ENCODE results near the gene GABRA1.

GRCh38 chr5:161850491-161850890 is 2.6 kb downstream of the GABRA1 start:
- TF ChIP-seq, protein P1, sequence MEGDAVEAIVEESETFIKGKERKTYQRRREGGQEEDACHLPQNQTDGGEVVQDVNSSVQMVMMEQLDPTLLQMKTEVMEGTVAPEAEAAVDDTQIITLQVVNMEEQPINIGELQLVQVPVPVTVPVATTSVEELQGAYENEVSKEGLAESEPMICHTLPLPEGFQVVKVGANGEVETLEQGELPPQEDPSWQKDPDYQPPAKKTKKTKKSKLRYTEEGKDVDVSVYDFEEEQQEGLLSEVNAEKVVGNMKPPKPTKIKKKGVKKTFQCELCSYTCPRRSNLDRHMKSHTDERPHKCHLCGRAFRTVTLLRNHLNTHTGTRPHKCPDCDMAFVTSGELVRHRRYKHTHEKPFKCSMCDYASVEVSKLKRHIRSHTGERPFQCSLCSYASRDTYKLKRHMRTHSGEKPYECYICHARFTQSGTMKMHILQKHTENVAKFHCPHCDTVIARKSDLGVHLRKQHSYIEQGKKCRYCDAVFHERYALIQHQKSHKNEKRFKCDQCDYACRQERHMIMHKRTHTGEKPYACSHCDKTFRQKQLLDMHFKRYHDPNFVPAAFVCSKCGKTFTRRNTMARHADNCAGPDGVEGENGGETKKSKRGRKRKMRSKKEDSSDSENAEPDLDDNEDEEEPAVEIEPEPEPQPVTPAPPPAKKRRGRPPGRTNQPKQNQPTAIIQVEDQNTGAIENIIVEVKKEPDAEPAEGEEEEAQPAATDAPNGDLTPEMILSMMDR (conservative IDR thresholded peaks at IDR 0.05 in 1 of 2, IDR thresholded peaks at IDR 0.05 in 1 of 2; ENCODE audit: low read depth in 1 of 2, low read length in 2 of 2): no peak
- no peak for TF ChIP-seq EZH2 (IDR thresholded peaks at IDR 0.05; ENCODE audit: low read length, missing control alignments)

Data from fibroblast of lung (primary cell).